NCI-H1417 treated with DMSO at 0.1 percent for 48 hours (cell line): Measurements from ENCODE around the gene RALGPS2.
"Not testable (repeated sequence)": the region's sequence is repeated elsewhere in the genome, so short reads cannot be mapped to it uniquely, and the experiment has no call there.

Source experiments
- DNase-seq: peaks from one replicate; lab custom pipeline; 2025; lab: John Stamatoyannopoulos, UW

Gene RALGPS2

GRCh38 chr1:178781533-178782330, 56.7 kb downstream of the RALGPS2 start:
- no peak for DNase-seq

GRCh38 chr1:178784131-178784536, 59.1 kb downstream of the RALGPS2 start:
- DNase-seq, result no peak

GRCh38 chr1:178792394-178792793, 67.3 kb downstream of the RALGPS2 start:
- no peak for DNase-seq

GRCh38 chr1:178796013-178796412, 71.0 kb downstream of the RALGPS2 start:
- DNase-seq, result no peak

GRCh38 chr1:178797590-178797989, 72.5 kb downstream of the RALGPS2 start:
- no peak for DNase-seq

- no peak for DNase-seq
Observed at GRCh38 chr1:178798232-178798861, 73.3 kb downstream of the RALGPS2 start.

GRCh38 chr1:178802873-178803272, 77.8 kb downstream of the RALGPS2 start:
- DNase-seq, result no peak

GRCh38 chr1:178806665-178807300, 81.7 kb downstream of the RALGPS2 start:
- no peak for DNase-seq

GRCh38 chr1:178808529-178808928, 83.5 kb downstream of the RALGPS2 start:
- no peak for DNase-seq

GRCh38 chr1:178810585-178810984, 85.5 kb downstream of the RALGPS2 start:
- no peak for DNase-seq

GRCh38 chr1:178818416-178818815, 93.4 kb downstream of the RALGPS2 start:
- DNase-seq, result no peak

GRCh38 chr1:178819123-178819522, 94.1 kb downstream of the RALGPS2 start:
- DNase-seq, result no peak

GRCh38 chr1:178821134-178821866, 96.3 kb downstream of the RALGPS2 start:
- DNase-seq, result no peak

- no peak for DNase-seq
Observed at GRCh38 chr1:178825167-178825566, 100.1 kb downstream of the RALGPS2 start.

GRCh38 chr1:178844436-178844835, 119.4 kb downstream of the RALGPS2 start:
- no peak for DNase-seq

- no peak for DNase-seq
Observed at GRCh38 chr1:178846306-178846705, 121.3 kb downstream of the RALGPS2 start.

- DNase-seq, result no peak
Observed at GRCh38 chr1:178847396-178847849, 122.4 kb downstream of the RALGPS2 start.

- DNase-seq, result not testable (repeated sequence)
Observed at GRCh38 chr1:178847919-178848318, 122.9 kb downstream of the RALGPS2 start.

GRCh38 chr1:178849918-178850317, 124.9 kb downstream of the RALGPS2 start:
- DNase-seq, result no peak

- no peak for DNase-seq
Observed at GRCh38 chr1:178857126-178857525, 132.1 kb downstream of the RALGPS2 start.

- DNase-seq, result no peak
Observed at GRCh38 chr1:178862416-178862815, 137.4 kb downstream of the RALGPS2 start.

GRCh38 chr1:178862864-178863263, 137.8 kb downstream of the RALGPS2 start:
- no peak for DNase-seq
